ENCODE measurements around the gene ANO1.

Gene ANO1

DNA sequence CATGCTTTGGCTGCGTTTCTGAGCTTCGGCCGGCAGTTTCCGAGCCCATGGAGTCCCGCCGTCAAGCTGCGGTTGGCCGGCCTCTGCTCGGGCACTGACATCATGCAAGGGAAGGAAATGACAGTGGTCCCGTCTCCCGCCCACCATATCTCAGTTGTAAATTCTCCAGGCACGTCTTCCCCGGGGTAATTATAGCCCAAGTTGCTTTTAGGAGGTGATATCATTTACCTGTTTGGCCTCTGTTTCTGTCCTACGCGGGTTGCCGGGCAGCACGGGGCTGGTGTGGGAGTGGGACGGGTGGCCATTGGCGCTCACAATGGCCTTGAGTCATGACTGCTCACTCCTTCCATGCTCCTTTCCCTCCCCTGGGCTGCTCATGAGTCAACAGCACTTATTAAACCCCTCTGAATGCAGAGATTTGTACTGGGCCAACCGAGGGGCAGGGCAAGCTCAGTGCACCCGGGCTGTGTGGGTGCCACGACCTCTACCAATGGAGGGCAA, 4.2 kb upstream of the ANO1 start:
- DNase-seq = no peak

- DNase-seq = no peak
These were observed 3.4 kb upstream of the ANO1 start for GRCh38 chr11:70074746-70075145.

DNA sequence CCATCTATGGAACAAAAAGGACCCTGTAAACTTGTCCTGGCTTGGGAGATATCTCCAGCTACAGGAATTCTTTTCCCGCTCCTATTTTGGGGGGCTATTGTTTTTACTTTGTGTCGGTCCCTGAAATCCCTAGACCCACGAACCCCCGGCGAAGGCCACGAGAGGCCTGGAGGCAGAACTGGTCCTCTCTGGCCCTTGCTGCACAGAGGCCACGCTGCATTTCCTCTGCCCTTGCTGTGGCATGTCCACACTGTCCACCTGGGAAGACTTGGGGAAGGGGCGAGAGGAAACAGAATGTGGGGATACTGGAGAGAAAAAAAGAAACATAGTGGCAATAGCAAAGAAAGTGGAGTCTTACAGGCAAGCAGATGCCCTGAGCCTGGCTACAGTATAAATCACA, 2.3 kb upstream of the ANO1 start:
- DNase-seq = no peak

DNA sequence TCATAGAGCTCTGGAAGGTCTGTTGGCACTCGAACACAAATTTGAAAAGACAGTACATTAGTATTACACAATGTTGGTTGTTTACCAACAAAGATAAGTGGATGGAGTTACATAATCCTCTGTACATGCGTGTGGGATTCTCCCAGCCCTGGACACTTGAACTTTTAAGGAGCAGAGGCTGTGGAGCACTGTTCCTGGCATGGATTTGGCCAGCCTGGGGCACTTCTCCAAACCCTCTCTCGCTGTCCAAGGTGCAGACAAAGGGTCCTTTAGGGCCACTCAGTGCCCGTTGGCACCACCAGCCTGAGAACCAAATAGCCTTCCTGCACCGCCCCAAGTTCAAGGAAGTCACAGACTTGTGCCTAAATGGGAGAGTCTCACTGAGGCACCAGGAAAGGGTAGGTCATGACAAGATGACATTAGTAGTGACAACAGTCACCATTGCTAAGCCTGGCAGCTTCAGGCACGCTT, 1.6 kb upstream of the ANO1 start:
- DNase-seq = no peak

- DNase-seq = no peak
These were observed 564 bp upstream of the ANO1 start for GRCh38 chr11:70077411-70078094.

DNA sequence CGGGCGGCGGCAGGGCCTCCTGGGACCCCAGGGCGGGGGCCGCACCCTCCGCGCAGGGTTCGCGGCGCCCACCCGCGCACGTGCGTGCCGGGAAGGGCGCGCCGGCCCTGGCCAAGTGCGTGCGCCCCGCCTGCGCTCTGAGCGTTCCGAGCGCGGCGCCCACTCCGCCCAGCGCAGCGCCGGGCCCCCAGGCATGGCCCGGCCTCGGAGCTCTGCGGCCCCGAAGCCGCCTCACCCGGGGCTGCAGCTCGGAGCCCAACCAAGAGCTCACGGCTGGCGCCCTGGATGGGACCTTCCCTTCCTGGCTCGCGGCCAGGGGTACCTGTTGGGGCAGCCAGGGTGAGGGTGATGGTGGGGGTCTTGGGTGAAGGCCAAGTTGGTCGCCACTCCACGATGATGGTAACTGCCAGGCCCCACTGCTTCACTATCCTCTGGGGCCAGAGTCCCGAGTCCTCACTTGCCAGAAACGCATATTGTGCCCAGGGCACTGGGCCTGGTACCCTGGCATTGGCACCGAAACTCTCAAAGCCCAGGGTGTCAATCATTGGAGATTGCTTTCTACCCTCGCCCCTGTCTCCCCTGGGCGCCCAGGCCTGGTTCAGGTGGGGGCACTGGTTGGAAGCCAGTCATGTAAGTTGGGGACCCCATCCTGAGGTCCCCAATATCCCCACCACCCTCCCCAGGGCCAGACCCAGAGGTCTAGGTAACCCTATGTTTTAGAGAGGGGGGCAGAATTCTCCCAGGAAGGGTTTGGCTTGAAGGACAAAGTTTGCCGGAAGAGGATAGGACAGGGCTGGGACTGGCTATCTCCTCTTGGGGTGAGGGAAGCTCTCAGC, 882 bp downstream of the ANO1 start:
- no peak for DNase-seq

DNA sequence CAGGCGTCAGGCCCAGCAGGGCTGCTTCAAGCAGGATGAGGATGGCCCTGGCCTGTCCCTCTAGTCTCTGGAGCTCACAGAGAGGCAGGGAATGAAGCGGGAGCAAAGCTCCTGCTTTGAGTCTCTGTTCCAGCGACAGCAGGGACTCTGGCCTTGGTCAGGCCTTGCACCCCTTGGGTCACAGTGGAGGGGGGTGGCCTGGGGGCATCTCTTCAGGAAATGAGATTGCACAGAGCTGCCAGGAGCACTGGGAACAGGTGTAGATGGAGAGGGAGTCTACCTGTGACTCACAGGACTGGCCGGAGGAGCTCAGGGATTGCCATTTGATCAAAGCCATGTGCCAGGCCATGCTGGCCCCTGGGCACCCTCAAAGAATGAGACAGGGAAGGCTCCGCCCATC, 1.6 kb downstream of the ANO1 start:
- DNase-seq = no peak

- DNase-seq = no peak
These were observed 2.6 kb downstream of the ANO1 start for GRCh38 chr11:70080763-70081162.

- DNase-seq = no peak
These were observed 4.7 kb downstream of the ANO1 start for GRCh38 chr11:70082829-70083228.

DNA sequence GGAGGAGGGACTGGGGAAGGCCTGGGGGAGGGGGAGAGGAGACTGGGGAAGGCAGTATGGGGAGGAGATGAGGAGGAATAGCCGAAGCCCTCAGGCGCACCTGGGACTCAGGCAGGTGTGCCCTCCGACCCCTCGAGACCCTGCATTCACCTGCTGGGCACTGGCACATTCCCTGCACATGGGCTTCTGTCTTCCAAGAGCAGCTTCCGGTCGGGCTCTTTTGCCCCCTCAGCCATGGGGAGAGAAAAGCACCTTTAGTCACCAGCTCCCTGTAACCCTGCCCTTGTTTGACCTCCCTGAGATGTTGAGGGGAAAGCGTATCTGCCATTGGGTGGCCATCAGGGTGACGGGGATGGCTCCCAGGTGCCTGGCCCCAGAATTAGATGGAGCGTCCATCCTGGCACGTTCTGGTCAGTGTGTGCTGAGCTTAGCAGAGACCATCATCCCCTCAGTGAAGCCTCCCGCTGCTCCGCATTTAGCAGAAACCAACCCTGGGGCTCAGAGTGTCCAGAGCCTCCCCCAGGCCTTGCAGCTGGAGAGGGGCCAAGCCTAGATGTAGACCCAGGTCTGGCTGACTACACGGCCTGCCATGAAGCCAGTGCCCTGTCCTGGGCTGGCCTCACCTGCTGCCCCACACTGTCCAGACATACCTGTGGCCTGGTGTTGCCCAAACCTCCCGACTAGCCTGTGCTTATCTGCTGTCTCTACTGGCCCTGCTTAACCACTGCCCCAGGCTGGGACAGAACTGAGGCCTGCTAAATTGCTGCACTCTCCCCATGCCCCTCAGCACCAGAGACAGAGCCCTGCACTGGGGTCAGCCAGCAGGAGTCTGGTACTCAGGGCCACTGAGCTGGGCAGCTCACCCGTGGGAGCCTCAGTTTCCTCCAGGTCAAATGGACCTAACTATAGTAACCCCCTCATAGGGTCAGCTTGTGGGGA, 6.2 kb downstream of the ANO1 start:
- DNase-seq = no peak

DNA sequence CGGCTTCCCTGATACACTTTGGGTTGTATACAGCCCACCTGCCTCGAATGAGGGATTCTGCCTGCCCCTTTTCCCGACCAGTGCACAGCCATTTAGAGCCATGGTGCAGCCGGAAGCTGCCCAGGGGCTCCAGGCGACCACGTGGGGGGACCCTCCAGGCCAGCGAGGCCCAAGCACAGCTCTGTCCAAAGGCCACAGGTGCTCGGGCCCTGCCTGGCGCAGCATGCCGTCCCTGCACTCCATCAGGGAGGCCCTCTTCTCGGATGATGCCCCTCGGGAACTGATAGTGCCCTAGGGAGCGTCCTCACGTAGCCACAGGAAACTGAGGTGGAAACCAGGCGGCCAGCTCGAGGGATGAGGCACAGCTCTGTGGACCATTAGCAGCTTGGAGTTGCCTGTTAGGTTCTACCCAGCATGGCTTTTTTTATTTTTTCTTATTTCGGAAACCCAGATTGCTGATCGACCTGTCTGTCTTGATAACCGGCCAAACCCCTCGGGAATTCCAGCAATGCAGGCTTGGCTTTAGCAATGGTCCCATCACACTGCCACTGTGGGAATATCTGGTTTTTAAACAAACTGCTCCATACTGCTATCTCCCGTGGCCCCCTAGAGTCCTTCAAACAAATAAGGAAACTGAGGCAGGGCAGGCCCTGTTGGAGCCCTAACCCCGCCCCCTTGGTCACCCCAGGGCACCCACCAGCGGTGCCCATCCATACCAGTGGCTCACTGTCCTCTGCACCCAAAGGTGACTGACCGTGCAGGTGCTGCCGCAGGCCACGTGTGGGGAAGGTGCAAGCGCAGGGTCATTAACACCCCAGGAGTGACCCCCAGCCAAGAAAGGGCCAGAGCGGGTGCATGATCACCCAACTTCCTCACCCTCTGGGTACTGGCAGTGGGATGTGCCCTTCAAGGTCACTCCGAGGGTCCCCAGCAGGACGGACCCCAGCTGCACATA, 8.0 kb downstream of the ANO1 start:
- DNase-seq = no peak

- DNase-seq = no peak
These were observed 9.5 kb downstream of the ANO1 start for GRCh38 chr11:70087446-70088167.

GRCh38 chr11:70088735-70089250, 10.7 kb downstream of the ANO1 start:
- DNase-seq = no peak

DNA sequence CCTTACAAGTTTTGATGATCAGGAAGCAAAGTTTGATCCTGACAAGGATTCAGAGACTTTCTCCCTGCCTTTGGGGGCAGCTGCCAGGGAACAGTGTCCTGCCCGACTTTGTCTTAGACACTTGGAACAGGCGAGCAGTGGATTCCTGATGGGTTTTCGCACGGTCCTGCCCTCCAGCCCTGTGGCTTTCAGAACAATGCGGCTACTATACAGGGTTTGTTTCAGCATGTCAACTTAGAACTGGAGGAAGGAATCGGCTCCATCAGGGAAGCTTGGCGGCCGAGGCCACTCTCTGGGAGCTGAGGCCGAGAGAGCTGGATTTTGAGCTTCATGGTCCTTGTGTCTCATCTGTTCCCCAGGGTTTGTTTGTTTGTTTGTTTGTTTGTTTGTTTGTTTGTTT, 11.5 kb downstream of the ANO1 start:
- DNase-seq = no peak

DNA sequence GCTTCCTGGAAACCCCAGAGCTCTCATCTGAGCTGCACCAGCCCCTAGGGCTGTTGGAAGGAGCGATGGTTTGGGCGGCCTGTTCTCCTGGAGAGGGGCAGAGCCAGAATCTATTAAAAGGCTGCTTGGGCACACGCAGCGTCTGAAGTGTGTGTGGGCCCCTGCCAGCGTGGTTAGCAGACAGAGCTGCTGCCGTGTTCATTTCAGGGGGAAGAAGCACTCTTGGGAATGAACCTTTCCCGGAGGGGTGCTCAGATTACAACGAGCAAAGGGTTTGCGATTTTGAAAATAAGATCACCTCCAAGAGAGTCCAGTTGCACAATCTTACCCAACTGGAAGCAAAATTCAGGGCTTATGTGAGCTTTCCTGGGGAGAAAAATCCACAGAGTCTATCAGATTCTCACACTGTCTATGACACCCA, 12.9 kb downstream of the ANO1 start:
- DNase-seq = no peak

GRCh38 chr11:70091638-70092037, 13.5 kb downstream of the ANO1 start:
- DNase-seq = no peak

GRCh38 chr11:70092959-70093715, 15.0 kb downstream of the ANO1 start:
- DNase-seq = no peak

- DNase-seq = no peak
These were observed 17.6 kb downstream of the ANO1 start for GRCh38 chr11:70095541-70096252.

All from CD4-positive, alpha-beta T cell treated with Interleukin-17A for 4 hours (primary cell).